GM19463 (cell line): ENCODE results near the gene SASH1.

ENCODE experiments used
- ATAC-seq: cut with Tn5 transposase; IDR thresholded peaks from one replicate; pipeline ENCODE4 v1.9.1; 2021; ENCODE audit warnings: mild to moderate bottlenecking, moderate library complexity; ENCODE audit not compliant: unreplicated experiment

The SASH1 gene

DNA sequence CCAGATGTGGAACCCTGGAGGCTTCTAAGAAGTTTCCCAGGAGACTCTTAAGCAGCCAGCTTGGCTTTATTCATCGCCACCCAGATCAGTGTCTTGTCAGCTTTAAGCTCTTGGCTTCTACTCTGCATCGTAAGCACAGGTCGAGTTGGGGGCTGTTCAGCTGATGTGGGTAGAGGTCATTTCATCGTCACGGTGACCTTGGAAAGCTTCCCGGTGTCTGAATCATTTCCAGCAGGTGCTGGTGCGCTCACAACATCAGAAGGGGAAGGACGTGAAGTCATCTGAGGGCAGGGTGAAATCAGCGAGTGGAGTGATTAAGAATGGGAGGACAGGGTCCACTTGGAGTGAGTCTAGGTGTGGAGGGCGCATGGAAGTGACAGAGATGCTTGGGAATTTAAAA lies 112.6 kb downstream of the SASH1 start:
- ATAC-seq: no peak

DNA sequence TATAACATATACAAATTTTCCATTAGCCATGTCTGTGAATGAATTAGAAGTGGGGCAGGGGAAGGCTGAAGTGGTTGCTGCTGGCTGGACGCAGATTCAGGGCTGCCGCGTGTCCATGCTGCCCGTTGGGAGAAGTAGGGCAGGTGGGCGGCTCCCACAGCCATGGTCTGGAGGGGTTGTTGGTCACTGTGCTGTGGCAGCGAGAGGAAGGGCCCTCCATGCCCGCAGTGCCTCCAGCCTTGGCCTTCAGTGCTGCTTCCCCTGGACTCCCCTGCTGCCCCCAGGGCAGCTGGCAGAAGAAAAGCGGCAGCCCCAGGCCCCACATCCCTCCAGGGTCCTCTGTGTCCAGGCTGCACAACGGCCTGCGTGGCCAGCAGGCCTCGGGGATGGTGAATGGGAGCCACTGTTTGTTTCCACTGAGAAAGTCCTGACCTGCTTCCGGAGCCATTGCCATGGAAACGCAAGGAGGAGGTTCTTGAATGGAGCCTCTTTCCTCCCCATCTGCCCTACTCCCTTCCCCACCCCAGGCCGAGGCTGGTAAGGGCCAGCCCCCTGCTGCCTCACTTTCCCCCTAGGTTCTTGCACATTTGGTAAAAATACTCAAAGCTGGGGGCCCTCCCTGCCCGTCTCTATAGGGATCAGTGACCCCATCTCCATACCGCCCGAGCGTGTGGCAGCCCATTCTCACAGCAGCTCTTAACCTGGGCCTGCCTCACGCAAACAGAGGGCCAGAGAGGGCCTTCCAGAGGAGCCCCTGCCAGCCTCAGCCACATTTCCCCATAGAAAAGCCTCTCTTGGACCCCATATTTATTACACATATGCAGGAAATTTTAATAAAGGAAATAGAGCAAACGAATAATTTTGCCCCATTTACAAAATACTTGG lies 113.3 kb downstream of the SASH1 start:
- no peak for ATAC-seq

DNA sequence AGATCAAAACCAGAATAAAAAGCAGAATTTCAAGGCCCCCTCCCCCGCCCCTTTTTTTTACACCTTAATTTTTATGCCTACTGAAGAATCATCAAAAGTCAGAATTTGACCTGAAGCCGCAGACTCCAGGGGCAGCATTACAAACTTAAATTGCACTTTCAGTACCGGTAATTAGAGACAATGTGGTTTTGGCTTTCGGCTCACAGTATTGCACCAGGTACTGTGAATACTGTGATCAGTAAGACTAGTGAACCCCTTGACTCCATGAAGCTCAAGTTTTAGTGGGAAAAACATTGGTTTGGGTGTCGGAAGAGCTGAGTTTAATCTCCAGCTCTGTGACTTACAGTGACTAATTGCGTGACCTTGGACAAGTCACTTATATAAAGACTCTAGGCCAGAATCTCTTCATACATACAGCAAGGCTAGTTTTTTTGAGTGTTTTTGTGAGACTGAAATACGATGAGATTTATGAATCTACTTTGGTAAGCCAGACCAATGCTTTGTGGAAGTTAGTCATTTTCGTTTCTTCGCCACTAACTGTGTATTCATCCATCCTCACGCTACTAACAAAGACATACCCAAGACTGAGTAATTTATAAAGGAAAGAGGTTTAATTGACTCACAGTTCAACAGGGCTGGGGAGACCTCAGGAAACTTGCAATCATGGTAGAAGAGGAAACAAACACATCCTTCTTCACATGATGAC lies 114.7 kb downstream of the SASH1 start:
- no peak for ATAC-seq

DNA sequence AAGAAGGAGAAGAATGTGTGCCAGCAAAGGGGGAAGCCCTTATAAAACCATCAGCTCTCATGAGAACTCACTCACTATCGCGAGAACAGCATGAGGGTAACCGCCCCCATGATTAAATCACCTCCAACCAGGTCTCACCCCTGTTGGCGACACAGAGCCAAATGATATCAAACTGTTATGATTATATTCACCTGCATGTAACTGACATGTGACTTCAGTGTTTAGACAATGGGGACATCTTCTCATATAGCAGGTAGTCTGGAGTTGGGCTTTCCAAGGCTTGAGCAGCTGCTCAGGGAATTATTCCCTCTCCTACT lies 115.2 kb downstream of the SASH1 start:
- no peak for ATAC-seq

DNA sequence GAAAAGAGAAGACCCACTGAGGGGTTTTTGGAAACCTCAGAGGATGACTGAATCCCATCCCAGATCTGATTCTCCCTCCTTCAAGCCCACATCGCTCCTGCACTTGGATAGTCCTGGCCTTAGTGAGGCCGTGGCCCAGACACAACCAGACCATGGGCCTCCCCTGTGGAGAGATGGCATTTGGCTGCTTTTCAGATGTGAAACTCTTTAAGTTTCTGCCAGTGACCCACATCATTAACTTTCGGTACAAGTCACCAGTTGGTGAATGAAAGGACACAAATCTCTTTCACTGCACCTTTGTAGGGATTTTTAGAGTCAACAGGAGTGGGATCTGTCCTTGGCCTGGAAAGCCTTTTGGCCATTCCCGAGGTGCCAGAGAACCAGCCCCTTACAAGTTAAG lies 116.6 kb downstream of the SASH1 start:
- no peak for ATAC-seq

DNA sequence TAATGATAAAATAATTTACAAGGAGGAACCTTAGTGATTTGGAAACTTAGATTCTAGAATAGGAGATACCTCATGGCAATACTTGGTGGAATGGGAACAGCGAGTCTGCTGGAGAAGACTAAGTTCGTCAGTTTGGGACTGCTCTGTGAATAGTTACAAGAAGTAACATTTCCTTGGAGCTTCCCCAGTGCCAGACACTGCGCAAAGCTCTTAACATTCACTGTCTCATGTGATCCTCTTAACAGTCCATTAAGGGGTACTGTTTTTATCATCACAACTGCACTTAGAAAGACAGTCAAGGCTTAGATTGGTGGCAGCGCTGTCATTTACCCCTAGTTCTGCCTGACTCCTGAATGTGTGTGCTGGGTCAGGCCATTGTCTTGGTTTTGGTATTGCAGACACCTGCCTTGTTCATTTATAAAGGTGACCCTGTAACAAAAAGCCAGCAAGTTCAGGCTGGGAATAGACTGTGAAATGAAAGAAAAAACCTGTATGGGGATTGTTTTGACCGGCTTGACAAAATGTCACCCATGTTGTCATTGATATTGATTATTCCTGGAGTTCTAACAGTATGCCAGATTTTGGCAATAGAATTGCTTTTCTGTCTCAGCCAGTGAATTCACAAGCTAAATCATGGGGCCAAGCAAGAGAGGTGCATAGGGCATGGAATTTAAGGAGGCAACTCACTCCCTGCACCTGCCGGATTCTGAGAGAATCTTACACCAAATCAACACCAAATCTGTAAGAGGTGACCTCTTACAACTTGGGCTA lies 118.4 kb downstream of the SASH1 start:
- ATAC-seq: no peak

DNA sequence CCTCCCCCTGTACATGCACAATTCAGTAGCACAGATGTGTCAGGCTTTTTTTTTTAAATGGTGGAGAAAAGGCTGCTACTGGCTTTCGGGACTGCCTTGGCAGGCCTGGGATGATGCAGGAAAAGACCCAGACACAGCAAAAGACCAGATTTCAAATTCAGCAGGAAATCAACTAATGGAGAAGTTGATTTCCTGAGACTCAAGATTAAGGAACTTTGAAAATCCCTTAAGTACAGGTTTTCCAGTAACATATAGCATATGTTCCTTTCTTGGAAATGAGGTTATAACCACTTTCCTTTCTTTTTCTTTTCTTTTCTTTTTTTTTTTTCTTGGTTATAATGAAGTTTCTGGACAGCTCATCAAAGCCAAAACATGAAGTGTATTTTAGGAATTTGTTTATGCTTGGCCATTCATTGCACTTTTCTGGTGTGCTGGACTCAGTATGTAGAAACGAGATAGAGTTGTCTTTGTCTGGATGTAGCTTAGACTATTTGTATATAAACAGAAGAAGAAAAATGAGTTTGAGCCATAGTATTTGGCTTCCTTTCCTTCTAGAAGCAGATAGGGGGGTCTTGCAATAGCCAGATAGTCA lies 119.4 kb downstream of the SASH1 start:
- ATAC-seq: no peak

DNA sequence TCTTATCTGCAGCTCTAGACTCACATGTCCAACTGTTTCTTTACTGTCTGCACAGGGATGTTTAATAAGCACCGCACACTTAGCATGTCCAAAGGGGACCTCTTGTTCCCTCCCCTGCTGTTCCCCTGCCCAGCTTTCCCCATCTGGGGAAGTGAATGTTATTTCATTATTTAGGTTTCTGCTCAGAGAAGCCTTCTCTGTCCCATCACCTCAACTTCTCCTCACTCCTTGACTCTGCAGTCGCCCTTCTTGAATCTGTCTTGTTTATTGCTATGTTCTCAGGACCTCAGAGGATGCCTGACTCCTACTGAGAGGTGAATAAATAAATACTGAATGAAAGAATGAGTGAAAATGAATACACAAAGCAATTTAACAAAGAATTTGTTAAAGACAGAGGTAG lies 121.0 kb downstream of the SASH1 start:
- ATAC-seq: no peak

DNA sequence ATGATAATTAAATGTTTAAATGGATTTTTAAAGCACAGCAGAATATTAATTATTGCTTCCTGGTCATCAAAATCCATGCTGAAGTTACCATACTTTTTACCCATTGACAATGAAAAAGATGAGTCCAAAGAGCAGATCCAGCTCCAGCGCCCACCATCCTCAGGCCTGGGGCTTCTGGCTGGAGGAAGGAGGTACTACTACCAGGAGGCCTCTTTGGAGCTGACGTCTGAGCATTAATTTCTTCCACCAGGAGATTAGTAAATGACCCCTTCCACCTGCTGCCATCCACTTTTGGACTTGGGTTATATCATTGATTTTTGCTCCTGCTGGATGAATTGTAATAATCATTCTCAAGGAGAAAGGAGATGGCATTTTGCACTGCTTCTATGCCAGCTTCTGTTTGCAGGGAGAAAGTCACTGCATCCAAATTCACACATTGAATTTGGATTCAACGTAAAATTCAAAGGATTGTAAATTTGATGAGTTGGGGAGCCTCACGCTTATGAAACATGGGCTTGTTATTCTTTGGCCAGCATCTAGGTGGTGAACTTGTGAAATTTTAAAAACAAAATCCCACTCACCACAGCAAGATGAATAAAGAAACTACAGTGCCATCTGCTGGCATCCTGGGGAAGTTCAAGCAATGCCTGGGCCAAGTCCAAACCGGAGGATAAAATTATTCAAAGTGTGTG lies 121.8 kb downstream of the SASH1 start:
- ATAC-seq: peak; percentile 84

DNA sequence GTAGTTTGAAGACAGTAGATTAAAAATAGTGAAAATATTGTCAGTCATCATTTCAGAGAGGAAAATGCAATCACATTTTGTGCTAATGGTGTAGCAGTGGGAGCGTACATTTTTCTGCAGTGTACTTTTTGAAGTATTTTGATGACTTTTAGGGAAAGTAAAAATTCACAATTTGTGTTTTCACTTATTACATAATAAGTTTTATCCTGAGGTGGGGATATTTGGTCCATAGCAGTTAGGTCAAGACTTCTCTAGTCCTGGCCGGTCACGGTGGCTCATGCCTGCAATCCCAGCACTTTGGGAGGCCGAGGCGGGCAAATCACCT lies 122.3 kb downstream of the SASH1 start:
- ATAC-seq: no peak

DNA sequence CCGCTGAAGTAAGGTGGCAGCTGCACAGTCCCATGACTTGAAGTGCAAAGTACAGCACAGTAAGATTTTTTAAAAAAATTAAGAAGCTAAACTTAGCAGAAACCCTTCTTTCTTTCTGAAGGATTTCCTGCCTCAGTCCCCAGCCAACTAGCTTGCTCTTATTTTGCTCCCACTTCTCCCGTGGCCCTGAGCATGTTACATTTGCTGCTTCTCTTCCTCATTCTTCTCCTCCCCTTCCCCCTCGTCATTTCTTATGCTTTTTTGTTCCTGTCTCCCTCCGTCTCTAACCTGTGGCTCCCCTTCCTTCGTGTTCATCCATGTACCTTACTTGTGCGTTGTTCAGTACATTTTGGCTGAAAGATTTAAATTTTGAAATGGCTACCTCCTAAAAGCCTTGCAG lies 123.0 kb downstream of the SASH1 start:
- no peak for ATAC-seq

DNA sequence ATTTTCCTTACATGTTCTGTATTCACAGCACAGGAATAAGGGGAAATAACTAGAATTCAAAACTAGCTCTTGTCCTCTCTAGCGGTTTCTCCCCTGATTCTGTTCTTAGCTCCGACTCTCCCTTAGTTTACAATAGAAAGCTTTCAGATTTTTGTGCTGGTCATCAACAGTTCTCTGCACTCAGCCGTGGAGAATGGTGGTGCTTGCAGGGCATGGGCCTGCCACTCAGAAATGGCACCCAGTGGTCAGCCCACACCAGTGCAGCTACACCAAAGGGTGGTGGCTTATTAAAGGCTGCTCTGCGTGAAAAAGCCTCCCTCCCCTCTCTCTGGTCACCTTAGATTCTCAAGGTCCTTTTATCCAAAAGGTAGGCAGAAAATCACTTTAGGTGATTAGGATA lies 123.5 kb downstream of the SASH1 start:
- ATAC-seq: no peak

DNA sequence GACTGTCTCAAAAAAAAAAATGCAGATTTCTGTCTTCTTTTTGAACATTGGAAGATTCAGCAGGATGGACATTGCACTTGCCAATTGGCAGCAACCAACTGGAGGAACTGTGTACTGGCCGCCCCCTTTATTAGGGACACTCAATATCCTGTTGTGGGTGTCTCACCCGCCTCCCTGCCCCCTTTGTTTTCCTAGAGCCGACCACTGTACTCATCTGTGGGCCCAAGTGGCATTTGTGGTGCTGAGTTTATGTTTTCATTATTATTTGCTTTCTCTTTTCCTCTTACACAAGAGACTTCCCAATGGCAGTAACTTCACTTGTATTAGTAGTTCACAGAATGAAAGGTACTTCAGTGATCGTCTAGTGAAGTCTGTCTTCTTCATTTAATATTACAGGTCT lies 125.3 kb downstream of the SASH1 start:
- ATAC-seq: no peak

DNA sequence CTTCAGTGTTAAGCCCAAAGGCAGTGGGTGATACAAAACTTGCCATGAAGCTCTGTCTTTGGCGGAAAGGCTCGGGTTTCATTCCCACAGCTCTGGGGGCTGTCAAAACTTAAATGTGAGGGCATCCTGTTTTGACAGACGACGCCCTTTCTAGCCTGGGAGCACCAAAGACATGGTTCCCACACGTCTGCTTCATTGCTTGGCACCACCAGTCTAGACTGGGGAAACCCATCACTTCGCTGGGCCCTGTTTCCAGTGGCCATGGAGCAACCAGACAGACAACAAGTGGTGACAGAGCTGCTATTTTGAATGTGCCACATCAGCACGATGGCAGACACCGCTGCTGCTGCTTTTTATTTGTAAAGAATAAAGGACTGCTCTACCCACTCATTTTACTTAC lies 127.5 kb downstream of the SASH1 start:
- ATAC-seq: no peak

DNA sequence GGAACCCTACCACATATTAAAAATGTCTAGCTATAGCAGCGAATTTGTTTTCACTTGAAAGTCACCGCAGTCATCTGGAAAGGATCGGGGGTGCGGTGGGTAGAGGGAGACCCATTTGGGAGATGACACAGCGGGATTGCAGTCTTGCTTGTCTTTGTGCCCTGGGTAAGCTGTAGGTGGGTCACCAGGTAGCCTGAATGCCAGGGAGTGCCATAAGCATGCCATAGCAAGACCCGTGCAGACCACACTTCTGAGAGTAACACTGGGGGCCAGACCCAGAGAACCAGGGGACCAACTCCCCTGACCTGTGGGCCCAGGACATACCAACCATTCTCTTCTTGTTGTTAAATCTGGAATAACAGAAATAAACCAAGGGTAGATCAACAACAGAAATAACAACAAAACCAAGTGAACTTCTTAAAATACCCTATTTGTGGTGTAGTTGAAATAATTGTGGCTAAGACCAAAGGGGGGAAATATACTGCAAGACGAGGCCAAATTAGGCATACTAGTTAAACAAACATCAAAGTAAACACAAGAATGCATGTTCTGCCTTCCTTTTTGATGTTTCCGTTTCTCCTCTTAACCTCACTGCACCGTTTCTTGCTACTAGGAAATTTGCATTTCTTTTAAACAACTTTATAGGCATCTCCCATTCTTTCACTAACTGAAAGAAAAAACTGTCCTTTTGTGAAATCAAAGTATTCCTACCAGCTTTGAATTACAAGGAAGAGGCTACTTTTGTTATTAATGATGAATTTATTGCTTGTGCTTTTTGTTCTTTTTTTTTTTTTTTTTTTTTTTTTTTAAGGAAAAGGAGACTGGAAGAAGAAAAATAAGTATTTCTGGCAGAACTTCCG lies 128.2 kb downstream of the SASH1 start:
- no peak for ATAC-seq

DNA sequence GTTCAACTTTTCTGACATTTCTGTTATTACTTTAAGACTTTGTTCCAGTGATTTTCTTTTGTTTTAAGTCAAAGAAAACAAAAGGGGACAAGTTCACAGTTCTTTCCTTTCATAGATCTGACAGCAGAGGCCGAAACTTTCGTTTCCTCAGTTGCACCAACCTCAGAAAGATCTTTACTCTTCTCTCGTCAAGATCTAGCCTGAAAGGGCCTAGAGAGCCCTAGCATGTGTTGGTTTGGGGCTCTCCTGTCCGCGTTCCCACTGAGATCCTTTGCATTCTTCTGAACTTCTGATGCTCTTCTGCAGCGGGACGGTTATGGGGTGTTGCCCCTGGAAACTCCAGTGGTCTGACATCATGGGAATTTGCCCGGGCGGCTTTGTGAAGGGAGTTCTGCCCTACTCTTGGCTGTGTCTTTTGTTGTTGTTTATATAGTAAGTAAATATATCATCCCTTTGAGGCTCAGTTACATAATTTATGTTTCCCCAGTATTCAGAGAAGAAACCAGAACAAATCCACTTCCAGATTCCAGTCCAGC lies 129.1 kb downstream of the SASH1 start:
- no peak for ATAC-seq

DNA sequence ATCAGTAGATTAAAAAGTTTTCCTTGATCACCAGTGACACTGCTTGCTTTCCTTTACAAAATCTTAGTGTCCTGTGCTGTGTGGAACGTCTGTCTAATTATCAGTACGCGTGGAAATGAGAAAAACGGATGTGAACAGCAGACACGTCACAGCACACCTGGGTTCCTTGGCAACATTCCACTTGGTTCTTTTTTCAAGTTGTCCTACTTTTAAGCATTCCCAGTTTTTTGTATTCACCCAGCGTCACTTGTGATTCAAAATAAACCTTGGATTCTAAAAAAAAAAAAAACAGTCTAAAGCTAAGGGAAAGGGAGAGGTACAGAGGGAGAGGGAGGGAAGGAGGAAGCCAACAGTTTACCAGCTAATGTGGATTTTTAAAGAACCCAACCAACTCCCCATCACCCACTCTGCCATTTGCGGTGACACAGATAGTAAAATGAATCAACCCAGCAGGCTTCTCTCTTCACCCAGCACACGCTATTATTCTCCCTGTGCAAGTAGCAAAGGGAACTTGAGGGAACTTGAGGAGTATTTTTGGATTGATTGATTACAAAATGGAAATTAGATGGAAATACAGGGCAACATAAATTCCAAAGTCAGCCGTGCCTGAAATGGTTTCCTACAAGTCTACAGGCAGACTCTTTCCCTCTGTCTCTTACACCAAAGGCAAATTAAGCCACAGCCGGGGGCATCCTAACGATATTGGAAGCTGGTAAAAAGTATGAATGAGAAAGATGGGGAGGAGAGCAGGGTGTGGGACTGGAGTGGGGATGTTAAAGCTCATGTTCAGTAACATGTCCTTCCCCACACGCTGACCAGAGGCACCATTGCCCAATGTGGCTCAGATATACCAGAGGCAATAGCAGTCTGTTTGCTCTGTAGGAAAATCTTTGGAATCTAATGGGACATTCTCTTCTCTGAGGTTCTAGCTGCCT lies 129.8 kb downstream of the SASH1 start:
- no peak for ATAC-seq

DNA sequence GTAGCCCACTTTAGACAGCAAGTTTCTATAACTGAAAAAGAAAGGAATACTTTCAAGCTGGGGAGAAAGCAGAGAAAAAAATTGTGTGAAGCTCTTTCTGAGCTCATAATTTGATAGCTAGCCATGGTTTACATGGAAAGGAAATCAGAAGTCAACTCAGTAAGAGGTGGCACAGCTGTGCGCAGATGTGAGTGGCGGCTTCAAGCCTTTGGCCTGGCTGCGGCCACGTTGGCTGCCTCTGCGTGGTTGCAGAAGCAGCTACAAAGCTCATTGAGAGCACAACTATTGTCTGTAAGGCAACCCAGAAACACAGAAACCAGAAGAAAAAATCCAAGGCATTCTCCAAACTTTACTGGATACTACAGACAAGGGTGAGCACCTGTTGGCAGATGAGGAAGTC lies 136.9 kb downstream of the SASH1 start:
- ATAC-seq: no peak

DNA sequence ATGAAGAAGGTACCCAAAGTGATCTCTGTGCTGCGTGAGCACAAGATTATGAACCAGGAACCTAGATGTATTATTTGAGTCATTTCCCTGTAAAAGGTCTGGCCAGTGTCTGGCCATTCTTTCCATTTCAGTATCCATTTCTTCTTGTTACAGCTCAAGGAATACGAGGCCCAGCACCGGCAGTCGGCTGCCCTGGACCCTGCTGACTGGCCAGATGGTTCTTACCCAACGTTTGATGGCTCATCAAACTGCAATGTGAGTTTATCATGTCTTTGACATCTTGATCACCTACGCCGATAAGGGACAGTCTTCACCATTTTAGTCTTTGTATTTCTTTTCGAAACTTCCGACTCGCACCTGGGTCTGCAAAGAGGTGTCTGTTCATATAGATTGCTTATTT lies 144.8 kb downstream of the SASH1 start:
- ATAC-seq: no peak
